GM20431 (cell line): ENCODE results near the gene GPRC5C.

Experiments used
- in situ Hi-C: fragments of 300-500 bp; cut with MseI, MboI; formaldehyde crosslinking; loops from one replicate; pipeline ENCODE4 v1.15.0; 2020; ENCODE audit warnings: low sequenced_read_pairs; ENCODE audit not compliant: unreplicated experiment

GPRC5C gene

DNA sequence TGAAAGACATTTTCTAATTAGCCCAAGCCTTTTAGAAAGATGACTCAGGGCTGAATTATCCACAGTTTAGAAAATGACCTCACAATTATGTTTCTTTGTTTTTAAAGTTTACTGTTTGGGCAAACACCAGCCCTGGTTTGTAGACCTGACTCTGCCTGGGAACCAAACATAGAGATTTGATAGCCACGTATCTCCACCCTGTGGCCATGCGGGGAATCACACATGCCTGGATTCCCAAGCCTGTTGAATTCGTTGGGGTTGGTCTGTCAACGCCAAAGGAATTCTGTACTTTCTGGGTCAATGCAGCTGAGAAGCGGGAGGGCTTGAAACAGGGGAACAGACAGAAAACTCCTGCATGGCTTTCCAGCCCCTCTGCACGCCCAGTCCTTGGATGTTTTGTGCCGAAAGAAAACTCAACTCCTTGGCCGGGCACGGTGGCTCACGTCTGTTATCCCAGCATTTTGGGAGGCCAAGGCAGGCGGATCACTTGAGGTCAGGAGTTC lies 61.5 kb downstream of the GPRC5C start:
- in situ Hi-C loops: loop anchor here (10.0 kb wide), 1 partner anchor 109 kb away; no protein-coding TSS in a partner anchor
